Activated T-helper 9 cell treated with anti-CD3 and anti-CD28 coated beads, Interleukin-2, amount 50 U/mL, for 16 hours (primary cell): ENCODE data around the gene RBMX2.
A peak's percentile ranks its signal among the peaks of the same experiment; 100 is the strongest.
"Not testable (repeated sequence)": the region's sequence is repeated elsewhere in the genome, so short reads cannot be mapped to it uniquely, and the experiment has no call there.

Experiments
- DNase-seq: peaks from one replicate; pipeline ENCODE4 v3.0.0-alpha.2; 2020; ENCODE audit warnings: low read depth

Gene RBMX2, protein sequence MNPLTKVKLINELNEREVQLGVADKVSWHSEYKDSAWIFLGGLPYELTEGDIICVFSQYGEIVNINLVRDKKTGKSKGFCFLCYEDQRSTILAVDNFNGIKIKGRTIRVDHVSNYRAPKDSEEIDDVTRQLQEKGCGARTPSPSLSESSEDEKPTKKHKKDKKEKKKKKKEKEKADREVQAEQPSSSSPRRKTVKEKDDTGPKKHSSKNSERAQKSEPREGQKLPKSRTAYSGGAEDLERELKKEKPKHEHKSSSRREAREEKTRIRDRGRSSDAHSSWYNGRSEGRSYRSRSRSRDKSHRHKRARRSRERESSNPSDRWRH

DNA sequence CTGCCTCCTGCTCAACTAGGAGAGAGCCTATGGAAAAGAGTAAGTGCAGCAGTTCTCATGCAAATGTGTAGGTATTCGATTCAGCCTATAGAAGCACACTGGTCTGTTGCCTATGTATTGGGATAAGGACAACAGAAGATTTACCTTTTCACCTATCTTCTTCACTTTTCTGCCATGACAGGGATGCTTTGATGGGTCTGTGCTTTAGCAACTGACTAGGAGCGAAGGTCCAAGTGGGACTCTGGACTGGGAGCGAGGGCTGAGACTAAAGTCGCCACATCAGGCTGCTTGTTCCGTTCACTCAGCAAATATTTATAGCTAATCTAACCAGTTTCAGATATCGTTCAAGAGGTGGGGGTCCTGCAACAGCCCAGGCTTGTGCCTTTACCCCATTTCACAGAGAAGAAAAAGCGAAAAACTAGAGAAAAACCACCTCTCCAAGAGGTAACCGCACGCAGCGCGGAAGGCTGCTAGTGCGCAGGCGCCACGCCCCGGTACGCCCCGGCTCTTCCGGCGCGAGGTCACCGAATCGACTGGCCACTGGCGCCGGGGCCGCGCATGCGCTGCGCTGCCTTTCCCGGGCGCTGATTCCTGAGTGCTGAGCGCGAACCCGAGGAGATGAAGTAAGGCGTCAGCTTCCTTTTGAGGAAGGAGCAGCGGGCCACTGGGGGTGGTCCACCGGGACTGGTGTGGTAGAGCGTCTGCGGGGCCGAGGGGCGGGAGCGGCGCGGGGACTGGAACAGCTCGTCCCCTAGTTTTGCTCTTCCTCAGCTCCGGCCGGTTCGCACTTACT is at the start of gene RBMX2:
TSS of gene RBMX2 (plus strand) at position 573 of the 793 bp plus-strand sequence. CDS start at position 619, 46 bp downstream.
- DNase-seq: peak; percentile 56

DNA sequence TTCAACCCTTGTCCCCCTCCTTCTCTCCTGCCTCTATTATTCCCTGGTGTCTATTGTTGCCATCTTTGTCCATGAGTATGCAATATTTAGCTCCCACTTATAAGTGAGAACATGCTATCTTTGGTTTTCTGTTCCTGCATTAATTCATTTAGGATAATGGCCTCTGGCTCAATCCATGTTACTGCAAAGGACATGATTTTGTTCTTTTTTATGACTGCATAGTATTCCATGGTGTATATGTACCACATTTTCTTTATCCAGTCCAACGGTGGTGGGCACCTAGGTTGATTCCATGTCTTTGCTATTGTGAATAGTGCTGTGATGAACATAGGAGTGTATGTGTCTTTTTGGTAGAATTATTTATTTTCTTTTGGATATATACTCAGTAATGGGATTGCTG is 49.7 kb upstream of the RBMX2 start:
- not testable (repeated sequence) for DNase-seq

DNA sequence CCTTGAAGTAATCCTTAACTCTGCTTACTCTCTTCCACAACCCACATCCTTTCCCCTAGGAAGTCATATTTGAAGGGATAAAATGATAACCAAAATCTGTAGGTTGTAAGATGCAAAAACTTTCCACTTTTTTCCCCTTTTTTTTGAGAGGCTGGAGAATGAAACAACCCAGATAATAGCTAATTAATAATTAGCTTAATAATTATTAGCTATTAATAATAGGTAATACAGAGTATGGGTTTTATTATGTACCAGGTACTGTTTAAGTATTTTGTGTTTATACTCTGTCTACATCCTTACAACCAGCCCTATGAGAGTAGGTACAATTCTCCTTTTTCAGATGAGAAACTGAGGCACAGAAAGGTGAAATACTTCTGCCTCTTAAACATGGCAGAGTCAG is 25.7 kb upstream of the RBMX2 start:
- DNase-seq: no peak

DNA sequence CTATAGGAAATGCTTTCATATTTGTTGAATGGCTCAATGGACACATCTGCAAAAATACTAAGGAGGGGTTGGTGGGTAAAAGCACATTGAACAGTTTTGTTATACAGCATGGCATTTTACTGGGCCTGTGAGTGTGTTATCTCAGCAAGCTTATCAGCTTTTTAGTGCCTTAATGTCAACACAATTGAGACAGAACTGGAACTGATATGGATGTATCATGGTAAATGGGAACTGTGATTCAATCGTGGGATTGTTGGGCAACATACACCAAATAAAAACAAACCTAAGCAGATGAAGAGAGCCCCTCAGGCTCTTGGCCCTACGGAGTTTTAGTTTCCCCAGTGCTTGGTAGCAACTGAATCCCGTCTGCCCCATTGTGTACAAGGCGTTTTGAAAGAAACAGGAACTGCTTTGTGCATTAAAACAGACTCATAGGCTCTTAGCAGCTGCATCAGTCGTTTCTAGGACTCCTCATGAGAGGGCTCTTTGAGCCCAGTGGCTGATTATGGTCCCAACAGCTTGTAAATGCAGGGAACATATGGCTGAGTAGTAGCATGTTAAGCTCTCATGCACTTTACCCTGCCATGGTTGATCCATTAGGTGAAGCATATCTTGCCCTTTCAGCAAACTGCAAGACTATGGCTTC is 23.6 kb upstream of the RBMX2 start:
- DNase-seq: no peak

DNA sequence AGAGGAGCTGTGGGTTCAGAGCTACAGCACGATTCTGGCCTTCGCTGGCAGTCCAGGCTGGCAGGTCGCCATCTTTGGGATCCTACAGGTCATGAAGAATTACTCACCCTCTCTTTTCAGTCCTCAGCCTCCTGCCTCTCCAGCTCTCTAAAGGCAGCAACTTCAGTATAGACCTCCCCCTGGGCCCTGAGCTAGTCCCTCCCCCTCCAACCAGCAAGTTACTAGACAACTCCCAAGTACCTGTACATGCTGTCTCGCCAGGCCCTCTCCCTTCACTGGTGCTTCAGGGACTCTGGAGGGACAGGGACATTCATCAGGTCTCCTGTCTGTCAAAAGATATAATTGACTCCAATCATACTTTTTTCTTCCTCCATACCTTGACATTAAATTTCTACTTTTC is 16.3 kb upstream of the RBMX2 start, which contains the start of gene GPR119:
TSS of gene GPR119 (minus strand) at position 155 of the 400 bp plus-strand sequence. CDS start 227 bp downstream, outside the sequence.
- no peak for DNase-seq

DNA sequence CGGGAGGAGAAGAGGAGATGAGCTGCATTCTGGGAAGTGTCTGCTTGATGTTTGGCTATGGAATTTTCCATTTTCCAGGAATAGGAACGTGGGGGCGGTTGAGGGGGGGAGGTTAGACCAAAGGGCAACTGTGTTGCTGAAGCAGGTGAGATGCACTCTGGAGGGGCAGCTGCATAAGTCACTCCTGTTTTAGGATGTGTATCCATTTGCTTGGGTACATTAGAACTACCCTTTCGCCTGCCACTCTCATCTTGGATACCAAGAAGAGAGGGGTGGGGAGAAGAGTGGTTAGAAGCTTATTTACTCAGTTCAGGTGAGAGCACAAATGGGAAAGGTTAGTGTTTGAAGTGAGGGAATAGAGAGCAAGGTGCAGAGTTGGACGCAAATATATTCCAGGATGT is 15.4 kb upstream of the RBMX2 start:
- no peak for DNase-seq

DNA sequence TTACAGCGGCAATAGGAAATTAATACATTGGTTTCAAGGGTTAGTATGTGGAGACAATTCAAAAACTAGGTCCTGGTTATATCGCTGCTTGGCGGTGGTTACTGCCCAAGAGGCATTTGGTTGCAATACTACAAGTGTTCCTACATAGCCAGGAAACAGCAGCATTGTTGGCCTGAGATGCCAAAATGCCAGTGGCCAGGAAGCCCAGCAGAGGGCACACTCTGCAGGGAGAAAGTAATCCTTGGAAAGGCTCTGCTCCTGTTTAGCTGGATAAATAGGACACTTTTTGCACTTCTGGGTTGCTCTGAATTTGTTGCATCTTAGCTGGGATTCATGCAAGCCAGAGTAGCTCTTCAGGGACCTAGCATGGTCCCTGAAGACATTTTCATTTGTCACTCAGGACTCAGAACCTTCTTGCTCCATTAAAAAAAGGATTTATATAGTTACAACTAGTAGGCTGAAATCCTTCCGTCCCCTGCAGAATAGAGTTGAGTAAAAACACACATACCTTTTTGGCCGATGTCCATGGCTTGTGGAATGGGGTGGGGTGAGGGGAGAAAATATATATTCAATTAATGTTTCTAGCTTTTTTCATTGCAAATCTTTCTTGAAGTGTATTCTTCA is 8.2 kb upstream of the RBMX2 start:
- no peak for DNase-seq

DNA sequence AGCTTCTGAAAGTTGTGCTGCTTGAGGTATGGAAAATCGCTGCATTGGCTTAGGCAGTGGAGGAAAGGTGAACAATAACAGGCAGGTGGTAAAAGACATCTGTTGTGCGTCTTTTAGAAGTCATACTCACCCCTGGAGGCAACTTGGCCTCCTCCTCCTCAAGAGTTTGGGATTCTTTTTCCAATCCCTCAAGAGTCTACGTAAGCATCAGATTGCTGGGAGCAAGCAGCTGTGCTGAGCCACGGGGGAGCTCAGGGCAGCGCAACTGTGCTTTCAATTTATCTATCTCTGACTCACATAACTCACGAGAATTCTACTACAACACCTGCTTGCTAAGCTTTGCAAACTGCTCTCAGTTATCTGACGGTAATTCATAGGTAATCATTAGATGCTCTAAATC is 6.4 kb upstream of the RBMX2 start:
- DNase-seq: no peak

DNA sequence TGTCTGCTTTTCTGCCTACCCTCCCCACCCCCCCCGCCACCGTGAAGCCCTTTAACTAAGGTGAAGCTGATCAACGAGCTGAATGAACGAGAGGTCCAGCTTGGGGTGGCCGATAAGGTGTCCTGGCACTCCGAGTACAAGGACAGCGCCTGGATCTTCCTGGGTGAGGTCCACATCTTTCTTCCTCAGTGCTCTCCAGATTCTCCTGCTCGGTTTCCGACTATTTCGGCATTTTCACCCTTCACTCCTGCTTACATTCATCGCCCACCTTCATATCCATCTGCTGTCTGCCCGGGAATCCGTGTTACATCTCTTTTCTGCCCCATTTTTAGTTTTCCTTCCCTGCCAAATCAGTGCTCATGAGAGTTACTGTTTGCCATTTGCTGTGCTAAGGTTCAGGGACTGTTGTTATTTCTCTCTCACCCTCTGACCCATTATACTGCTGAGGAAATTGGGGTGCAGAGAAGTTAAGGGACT is 459 bp downstream of the RBMX2 start:
- DNase-seq: no peak

DNA sequence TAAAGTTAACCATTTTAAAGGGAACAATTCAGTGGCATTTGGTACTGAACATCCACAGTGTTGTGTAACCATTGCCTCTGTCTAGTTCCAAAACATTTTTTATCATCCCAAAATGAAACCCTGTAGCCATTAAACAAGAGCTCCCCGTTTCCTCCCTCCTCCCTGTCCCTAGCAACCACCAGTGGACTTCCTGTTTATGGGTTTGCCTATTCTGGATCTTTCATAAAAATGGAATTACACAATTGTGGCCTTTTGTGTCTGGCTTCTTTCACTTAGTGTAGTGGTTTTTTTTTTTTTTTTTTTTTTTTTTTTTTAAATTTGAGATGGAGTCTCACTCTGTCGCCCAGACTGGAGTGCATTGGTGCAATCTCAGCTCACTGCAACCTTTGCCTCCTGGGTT is 11.6 kb downstream of the RBMX2 start:
- DNase-seq: no peak

DNA sequence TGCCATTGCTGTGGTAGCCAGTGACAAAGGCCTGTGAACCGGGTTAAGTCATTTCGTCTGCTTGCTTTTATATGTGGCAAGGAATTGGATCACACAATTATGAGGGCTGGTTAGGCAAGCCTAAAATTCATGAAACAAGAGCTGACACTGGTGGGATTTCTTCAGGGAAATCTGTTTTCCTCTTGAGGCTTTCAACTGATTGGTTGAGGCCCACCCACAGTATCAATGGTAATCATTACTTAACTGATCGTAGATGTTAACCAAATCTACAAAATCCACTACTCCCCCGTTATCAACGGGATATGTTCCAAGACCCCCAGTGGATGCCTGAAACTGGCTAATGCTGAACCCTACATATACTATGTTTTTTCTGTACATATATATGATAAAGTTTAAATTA is 13.0 kb downstream of the RBMX2 start:
- no peak for DNase-seq

DNA sequence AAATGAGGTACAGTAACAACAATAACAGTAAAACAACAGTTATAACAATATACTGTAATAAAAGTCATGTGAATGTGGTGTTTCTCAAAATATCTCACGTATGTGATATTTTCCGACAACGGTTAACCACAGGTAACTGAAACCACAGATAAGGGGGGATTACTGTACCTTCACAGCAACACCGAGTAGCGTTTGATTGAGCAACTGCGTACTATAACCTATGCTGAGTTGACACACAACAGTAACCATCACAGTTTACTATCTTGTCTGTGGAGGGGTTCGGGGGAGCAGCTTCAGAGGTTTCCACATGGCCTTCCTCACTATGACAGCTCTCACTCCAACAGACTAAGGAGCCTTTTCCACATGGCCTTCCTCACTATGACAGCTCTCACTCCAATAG is 13.4 kb downstream of the RBMX2 start:
- no peak for DNase-seq

DNA sequence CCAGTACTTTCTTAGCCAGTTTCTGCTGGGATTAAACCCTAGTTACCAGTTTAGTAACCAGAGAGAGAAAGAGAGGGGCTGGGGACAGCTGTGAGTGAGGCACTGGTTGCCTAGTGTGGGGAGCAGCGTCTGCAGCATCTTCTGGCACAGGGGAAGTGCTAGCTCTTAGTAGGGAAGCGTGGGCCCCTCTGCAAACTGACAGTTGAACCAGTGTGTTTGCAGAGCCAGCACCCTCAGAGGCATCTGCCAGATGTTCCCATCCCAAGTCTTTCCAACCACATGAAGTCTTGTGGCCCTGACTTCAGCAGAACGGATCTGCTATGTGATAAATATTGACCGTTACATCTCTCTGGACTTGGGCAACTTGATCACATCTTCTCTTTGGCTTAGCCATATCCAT is 15.0 kb downstream of the RBMX2 start:
- DNase-seq: no peak

DNA sequence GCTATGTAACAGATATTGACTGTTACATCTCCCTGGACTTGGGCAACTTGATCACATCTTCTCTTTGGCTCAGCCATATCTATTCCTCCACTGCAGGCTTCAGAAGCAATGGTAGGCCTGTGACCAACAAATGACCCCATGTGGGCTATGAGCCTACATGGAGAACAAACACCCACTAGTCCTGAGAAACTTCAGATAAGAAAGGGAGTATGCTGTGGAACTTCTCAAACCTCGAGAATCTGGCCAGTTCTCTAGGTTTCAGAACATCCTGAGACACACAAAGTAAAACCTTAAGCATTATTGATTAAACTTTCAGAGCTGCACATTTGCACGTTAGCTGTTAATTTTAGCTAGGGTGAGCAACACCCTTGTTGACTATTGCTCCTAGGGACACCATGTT is 16.3 kb downstream of the RBMX2 start:
- DNase-seq: no peak

DNA sequence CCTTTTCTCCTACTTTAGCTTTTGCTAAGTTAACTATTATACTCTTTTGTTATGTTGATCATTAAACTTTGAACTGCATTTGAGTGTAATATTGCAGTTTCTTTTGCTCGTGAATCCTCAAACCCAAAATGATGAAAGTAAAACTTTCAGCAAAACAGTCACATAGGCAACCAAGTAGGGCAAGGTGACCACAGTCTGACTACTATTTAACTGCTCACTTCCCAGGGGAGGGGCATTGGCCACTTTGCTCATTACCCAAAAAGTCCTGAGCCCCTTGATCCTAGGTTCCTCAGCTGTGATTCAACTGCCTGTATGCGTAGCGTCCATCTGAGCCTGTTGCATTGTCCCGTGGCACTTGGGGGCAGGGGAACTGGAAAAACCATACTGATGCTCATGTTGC is 17.0 kb downstream of the RBMX2 start:
- DNase-seq: no peak

DNA sequence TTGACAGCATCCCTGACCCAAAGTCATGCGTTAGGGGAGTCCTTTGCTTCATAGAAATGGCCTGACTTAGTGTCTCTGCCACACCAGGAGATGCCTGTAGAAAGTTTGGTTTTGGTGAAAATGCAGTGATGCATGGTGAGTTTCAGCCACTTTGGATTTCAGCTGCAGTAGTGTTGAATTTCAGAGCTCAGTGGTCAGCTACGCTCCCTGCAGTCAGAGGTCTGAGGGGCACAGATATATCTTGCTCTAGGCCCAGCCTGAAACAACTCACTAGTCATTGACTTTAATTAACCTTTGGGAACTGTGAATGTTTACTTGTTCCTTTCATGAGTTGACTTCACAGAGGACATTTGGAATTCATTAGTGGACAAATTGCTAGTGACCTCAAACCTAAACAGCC is 17.5 kb downstream of the RBMX2 start:
- DNase-seq: no peak

DNA sequence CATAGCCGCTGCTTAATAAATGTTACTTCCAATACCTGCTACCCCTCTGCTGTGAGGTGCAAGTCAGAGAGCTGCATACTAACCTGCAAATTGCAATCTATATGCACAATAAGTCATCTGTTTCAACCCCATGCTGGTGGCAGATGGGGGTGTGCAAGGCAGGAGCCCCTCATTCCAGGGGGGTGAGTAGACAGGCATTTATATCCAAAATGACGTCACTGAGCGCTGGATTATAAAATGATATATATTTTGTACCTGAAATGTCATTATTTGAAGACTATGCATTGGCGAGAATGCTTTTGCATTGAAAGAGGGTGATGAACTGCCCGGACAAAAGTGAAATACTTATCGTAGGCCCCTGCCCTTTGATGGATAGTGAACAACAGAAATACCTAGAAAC is 24.7 kb downstream of the RBMX2 start:
- DNase-seq: no peak

DNA sequence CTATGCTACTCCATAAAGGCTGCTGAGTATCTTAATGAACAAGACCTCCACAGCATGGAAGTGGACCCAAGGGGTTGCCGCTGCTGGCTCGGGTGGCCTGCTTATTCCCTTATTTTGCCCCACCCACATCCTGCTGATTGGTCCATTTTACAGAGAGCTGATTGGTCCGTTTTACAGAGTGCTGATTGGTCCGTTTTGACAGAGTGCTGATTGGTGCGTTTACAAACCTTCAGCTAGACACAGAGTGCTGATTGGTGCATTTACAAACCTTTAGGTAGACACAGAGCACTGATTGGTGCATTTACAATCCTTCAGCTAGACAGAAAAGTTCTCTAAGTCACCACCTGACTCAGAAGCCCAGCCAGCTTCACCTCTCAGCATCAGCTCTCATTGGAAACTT is 27.4 kb downstream of the RBMX2 start:
- not testable (repeated sequence) for DNase-seq

DNA sequence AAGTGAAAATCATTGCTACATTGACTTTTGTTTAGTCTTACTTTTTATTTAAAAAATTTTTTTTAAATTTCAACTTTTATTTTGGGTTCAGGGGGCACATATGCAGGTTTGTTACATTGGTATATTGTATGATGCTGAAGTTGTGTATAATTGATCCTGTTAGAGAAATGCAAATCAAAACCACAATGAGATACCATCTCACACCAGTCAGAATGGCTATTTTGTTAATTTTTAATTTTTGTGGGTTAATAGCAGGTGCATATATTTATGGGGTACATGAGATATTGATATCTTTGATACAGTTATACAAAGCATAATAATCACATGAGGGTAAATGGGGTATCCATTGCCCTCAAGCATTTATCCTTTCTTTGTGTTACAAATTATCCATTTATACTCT is 34.1 kb downstream of the RBMX2 start:
- no peak for DNase-seq

DNA sequence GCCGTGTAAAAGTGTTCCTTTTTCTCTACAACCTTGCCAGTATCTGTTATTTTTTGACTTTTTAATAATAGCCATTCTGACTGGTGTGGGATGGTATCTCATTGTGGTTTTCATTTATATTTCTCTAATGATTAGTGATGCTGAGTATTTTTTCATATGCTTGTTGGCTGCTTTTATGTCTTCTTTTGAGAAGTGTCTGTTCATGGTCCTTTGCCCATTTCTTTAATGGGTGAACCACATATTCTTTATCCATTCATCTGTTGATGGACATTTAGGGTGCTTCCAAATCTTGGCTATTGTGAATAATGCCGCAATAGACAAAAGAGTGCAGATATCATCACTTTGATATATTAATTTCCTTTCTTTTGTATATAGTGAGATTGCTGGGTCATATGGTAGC is 36.2 kb downstream of the RBMX2 start:
- DNase-seq: not testable (repeated sequence)

DNA sequence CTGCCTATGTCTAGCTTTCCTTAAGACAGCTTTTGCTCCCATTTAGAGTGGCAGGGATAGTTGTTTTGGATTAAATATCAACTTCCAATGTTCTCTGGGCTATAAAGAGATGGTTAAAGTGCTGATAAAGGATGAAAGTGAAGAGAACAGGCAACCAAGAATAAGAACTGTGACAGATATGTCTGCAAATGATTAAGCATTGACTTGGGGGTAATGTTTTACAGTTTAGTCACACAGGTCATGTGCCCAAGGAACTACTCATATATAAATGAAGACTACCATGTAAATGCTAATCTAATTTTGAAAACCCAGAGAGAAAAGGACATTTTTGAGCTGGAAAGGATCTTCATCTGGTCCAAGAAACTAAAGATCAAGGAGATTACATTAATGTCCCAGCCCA is 42.1 kb downstream of the RBMX2 start:
- DNase-seq: no peak

DNA sequence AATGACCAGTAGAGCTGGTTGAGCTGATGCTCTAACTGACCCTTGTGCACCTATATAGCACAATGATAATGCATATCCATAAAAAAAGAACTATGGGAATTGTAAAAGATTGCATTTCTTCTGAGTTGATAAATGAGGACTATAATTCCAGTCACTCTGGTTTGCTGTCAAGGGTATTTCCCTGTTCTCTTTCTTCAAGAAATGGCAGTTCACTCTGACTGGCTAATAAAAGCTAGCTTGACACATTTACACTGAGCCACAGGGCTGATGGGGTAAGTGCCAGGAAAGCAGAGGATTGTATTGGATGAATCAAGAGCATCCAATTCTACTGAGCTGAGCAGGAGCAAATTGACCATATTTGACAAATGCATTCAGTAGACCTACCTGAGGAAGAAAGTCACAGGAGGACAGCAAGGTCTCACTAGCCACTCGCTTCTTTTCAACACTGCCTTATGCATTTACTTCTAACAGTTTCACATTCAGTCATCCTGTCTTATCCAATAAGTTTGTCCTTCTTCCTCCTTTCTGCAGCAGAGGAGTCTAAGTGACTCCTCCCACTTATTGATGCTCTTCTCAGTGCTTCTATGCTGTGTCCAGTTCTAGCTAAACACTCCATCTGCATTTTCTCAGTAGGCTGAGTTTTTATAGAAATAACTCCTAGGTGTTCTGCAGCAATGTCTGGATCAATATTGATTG is 43.0 kb downstream of the RBMX2 start:
- no peak for DNase-seq
